ENCODE measurements around the gene ZNF337. TPM values are rescaled to one million over a fixed set of nuclear protein-coding genes. Genes with fewer than 3 reads are reported as not detected.

Gene ZNF337
- total and polyA plus RNA-seq, 10 of the 15 experiments (the other 5 are each of a cell fraction or from before 2014, with no cell fraction given), result 0.60 to 16.8 (median 9.1) TPM

- H3K4me1 ChIP-seq (ENCODE audit: control insufficient read depth, insufficient read depth, low read length), result peaks cover 7% of the 10 kb centered on the region
- no peaks in the 10 kb centered on the region for H3K27me3 ChIP-seq (replicated peaks in 1 of 2; ENCODE audit: control insufficient read depth in 2 of 2, insufficient read depth in 2 of 2, low read length in 1 of 2)
- ChIA-PET CTCF (no interaction called here), SMC1A (ENCODE audit: uncharacterized antibody, unreplicated experiment) (no interaction called here), RAD21 (ENCODE audit: unreplicated experiment) (no interaction called here), POLR2A (no interaction called here)
- H3K9ac ChIP-seq (ENCODE audit: control insufficient read depth, insufficient read depth, low read length), result no peak overlapping the region
- FAIRE-seq (no peak), DNase-seq (ENCODE audit: low read depth, low spot score) (no peak), ATAC-seq (no peak; the same call in 1 of the 3 replicates)
- H3K4me2 ChIP-seq (ENCODE audit: control insufficient read depth, insufficient read depth), result no peak overlapping the region
- intact Hi-C loops (cut with micrococcal nuclease; ENCODE audit: unreplicated experiment) (no loop called here), in situ Hi-C loops (cut with MboI) (no loop called here)
- peaks cover 0 to 5% of the 10 kb centered on the region in 2 experiments; a peak in 2 of 4 replicates for H3K36me3 ChIP-seq (ENCODE audit: control insufficient read depth in 2 of 2, insufficient read depth in 2 of 2, low read length in 1 of 2)
- no peaks in the 10 kb centered on the region; the same call in 2 of the 3 replicates for H3K9me3 ChIP-seq (replicated peaks; ENCODE audit: control insufficient read depth, insufficient read depth, low read length)
- no peaks in the 10 kb centered on the region for H4K20me1 ChIP-seq (ENCODE audit: control insufficient read depth, insufficient read depth)
- no peaks in the 10 kb centered on the region for H3K79me2 ChIP-seq (ENCODE audit: control insufficient read depth, insufficient read depth, low read length)
- WGBS (ENCODE audit: insufficient coverage, insufficient replicate concordance, low lambda C conversion rate, missing lambda C conversion rate), result 62% methylated on average over 2 of the region's 2 CpGs
- no peak overlapping the region for H3K4me3 ChIP-seq
- H3K27ac ChIP-seq (ENCODE audit: control insufficient read depth, insufficient read depth), result no peak overlapping the region
- no peak overlapping the region for H2AFZ ChIP-seq (ENCODE audit: control insufficient read depth, low read depth, low read length)
- BruUV-seq (replicated peaks), result no TSS peak
- TF ChIP-seq CHD2 (IDR thresholded peaks at IDR 0.05; ENCODE audit: borderline replicate concordance, low read depth, low read length) (no peak), ZBTB11 (CRISPR knock-in tag; IDR thresholded peaks at IDR 0.05) (no peak), POLR2AphosphoS5 (IDR thresholded peaks at IDR 0.05; ENCODE audit: low read length) (no peak)
These were observed 13.6 kb downstream of the ZNF337 start for GRCh38 chr20:25683050-25683449.

GRCh38 chr20:25676164-25676809 is 20.4 kb downstream of the ZNF337 start:
- FAIRE-seq, result no peak
- 76% methylated on average over 10 of the region's 10 CpGs for WGBS (ENCODE audit: insufficient coverage, insufficient replicate concordance, low lambda C conversion rate, missing lambda C conversion rate)
- BruUV-seq (replicated peaks), result TSS peak; percentile 49
- TF ChIP-seq HCFC1 (IDR thresholded peaks at IDR 0.05; ENCODE audit: low read length) (no peak), ZBTB40 (IDR thresholded peaks at IDR 0.05; ENCODE audit: borderline replicate concordance) (no peak)

More at GRCh38 chr20:25676164-25676809, 20.4 kb downstream of the ZNF337 start:
- Histone ChIP-seq H3K4me2 (ENCODE audit: control insufficient read depth, insufficient read depth) (no peak overlapping the region), H3K9ac (ENCODE audit: control insufficient read depth, insufficient read depth, low read length) (no peak overlapping the region), H3K27ac (ENCODE audit: control insufficient read depth, insufficient read depth) (no peak overlapping the region), H3K27me3 (replicated peaks in 1 of 2; ENCODE audit: control insufficient read depth in 2 of 2, insufficient read depth in 2 of 2, low read length in 1 of 2) (no peaks in the 10 kb centered on the region), H3K9me3 (replicated peaks; ENCODE audit: control insufficient read depth, insufficient read depth, low read length) (no peaks in the 10 kb centered on the region), H2AFZ (ENCODE audit: control insufficient read depth, low read depth, low read length) (no peak overlapping the region), H4K20me1 (ENCODE audit: control insufficient read depth, insufficient read depth) (no peaks in the 10 kb centered on the region), H3K4me3 (no peak overlapping the region), H3K36me3 (ENCODE audit: control insufficient read depth in 2 of 2, insufficient read depth in 2 of 2, low read length in 1 of 2) (peaks cover 6 to 22% of the 10 kb centered on the region in 2 experiments), H3K4me1 (ENCODE audit: control insufficient read depth, insufficient read depth, low read length) (no peaks in the 10 kb centered on the region), H3K79me2 (ENCODE audit: control insufficient read depth, insufficient read depth, low read length) (no peaks in the 10 kb centered on the region)
- ChIA-PET CTCF (no interaction called here), SMC1A (ENCODE audit: uncharacterized antibody, unreplicated experiment) (no interaction called here), RAD21 (ENCODE audit: unreplicated experiment) (no interaction called here), POLR2A (no interaction called here)
- intact Hi-C loops (cut with micrococcal nuclease; ENCODE audit: unreplicated experiment) (no loop called here), in situ Hi-C loops (cut with MboI) (no loop called here)
- ATAC-seq, result no peak
- DNase-seq (ENCODE audit: low read depth, low spot score), result no peak
